HG03060 (cell line): ENCODE measurements around the gene TMEM175.
"Not testable (repeated sequence)": the region's sequence is repeated elsewhere in the genome, so short reads cannot be mapped to it uniquely, and the experiment has no call there.

Experiments used
- ATAC-seq: cut with Tn5 transposase; IDR thresholded peaks from one replicate; pipeline ENCODE4 v1.9.1; 2021; ENCODE audit warnings: low read depth, moderate number of reproducible peaks; ENCODE audit not compliant: unreplicated experiment

The TMEM175 gene

DNA sequence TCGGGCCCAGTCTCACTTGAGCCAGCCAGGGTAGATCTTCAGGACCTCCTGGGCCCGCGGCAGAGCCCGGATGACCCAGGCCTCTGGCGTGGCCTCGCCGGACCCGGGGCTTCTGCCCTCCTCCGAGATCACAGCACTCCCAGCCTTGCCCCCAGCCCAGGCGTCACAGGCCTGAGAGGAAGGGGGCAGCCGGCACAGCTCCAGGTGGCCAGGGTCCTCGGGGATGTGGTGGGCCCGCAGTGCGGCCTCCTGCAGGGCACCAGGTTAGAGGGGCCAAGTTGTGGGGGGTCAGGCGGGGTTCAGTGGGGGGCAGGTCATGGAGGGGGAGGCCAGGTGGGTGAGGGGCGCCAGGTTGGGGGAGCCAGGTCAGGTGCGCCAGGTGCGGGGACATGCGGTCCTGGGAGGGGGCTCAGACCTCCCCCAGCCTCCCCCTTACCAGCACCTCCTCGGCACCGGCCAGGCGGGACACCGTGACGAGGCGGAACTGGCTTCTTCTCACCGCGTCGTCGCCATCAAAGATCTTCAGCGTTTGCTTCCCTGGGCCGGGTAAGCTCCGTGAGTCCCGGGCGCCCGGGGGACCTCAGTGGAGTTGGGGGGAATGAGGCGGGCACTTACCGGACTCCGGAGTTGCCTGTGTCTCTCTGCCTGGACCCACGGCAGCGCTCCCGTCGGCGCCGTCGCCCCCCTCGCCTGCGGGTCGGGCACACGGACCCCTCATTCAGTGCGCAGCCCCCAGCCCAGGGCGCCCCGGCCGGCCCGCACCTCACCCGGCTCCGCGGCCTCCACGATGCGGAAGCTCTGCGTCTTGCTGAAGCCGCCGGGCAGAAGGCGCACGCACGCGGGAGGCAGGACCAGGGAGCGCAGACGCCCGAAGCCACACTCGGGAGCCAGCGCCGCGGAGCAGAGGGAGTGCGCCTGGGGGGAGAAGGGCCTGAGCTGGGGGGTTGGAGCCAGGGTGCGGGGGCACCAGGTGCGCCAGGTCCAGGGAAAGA lies 35.1 kb downstream of the TMEM175 start:
- no peak for ATAC-seq

DNA sequence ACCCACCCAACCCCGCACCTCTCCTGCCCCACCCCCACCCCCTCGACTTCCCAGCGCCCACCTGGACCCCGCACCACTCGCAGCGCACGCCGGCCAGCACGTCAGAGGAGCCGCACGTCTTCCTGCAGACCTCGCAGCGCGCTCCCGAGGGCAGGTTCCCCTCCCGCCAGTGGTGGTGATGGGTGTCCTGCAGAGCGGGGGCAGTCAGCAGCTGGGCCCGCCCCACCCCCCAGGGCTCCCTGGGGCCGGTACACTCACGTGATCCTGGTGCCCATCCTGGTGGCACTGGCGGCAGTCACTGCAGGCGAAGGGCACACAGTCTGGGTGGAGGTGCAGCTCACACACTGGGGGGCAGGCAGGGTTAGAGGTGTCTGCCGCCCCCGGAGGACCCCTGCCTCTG lies 36.0 kb downstream of the TMEM175 start:
- no peak for ATAC-seq

- no peak for ATAC-seq
Observed at GRCh38 chr4:968621-969394, 36.5 kb downstream of the TMEM175 start.

DNA sequence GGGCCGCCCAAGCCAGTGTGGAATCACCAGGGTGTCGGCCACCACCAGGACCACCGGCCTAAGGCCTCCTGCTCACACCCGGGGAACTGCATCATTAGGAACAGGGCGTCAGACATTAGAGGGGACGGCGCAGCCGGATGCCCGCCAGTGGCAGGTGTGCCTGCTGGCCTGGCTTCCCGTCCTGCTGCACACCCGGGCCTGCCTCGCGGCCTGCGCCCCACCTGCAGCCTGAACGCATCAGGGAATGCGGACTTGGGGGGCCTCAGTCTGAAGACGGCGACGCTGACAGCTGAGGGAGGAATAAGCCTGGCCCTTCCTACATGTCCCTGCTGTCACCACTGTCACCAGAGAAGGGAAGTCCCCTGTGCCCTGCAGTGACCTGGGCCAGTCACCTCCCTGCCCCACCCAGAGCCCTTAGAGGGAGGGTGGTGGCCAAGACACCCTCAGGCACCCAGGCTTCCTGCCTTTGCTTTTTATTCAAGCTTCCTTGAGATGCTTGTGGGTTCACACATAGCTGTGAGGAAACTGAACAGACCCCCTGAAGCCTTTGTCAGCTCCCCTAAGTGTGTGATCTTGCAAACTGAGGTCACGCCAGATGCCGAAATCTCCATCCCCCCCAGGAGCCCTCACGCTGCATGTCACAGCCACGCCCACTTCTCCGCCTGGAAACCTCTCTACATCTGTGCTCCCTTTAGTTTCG lies 37.9 kb downstream of the TMEM175 start:
- ATAC-seq = no peak

DNA sequence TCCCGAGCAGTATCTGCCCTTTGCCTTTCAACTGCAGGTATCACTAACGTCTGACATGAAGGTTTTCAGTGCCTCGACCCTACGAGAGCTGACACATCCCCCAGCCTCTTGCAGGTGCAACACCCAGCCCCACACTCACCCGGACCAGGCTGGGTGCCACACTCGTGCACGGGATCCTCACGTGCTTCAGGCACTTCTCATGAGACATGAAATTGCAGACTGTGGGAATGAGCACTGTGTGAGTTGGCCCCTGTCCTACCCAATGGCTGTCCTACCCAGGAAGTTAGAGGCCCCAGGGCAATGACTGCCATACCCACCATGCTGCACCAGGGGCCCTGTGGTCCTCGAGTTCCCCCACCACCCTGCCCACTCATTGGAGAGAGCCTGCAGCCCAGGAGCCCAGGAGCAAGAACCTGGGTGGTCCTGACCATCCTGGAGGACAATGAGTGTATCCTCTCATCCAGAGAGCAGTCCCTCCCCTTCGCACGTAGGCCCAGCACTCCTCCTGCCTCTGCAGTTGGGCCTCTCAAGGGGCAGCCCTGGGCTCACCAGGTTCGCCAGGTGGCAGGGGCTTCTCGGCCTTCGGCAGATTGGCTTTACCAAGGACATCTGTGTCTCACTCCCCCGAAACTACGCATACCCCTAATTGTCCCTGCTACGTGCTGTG lies 38.7 kb downstream of the TMEM175 start:
- ATAC-seq = no peak

GRCh38 chr4:971666-972500 lies 39.6 kb downstream of the TMEM175 start:
- no peak for ATAC-seq

- no peak for ATAC-seq
Observed at GRCh38 chr4:972651-973424, 40.6 kb downstream of the TMEM175 start.

GRCh38 chr4:973431-974397 lies 41.5 kb downstream of the TMEM175 start, which contains the start of gene DGKQ:
Gene DGKQ (minus strand): TSS chr4:973569. CDS start chr4:973482, 87 bp downstream.
- ATAC-seq = no peak

- no peak for ATAC-seq
Observed at GRCh38 chr4:974668-975067, 42.4 kb downstream of the TMEM175 start.

DNA sequence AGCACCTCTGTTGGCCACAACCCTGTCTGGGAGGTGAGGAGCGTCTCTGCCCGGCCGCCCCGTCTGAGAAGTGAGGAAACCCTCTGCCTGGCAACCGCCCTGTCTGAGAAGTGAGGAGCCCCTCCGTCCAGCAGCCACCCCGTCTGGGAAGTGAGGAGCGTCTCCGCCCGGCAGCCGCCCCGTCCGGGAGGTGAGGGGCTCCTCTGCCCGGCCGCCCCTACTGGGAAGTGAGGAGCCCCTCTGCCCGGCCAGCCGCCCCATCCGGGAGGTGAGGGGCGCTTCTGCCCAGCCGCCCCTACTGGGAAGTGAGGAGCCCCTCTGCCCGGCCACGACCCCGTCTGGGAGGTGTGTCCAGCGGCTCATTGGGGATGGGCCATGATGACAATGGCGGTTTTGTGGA lies 43.8 kb downstream of the TMEM175 start:
- ATAC-seq = not testable (repeated sequence)

- ATAC-seq = no peak
Observed at GRCh38 chr4:978957-979701, 46.9 kb downstream of the TMEM175 start.

DNA sequence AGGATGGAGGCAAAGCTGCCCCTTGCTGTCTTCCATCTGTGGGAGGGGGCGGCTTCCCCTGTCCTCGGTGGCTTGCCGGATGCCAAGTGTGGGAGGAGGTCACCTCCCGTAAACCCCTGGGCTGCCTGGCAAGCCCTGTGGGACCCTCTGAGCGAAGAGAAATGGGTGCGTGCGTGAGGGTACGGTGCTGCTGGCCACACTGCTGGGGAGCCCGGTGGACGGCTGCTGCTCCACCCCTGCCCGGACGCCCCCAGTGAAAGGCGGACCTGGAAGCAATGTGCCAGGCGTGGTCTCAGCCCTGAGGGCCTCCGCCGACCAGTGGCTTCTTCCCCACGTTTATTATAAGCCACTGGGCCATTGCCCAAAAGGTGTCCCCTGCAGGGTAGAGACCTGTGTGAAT lies 50.0 kb downstream of the TMEM175 start:
- no peak for ATAC-seq

DNA sequence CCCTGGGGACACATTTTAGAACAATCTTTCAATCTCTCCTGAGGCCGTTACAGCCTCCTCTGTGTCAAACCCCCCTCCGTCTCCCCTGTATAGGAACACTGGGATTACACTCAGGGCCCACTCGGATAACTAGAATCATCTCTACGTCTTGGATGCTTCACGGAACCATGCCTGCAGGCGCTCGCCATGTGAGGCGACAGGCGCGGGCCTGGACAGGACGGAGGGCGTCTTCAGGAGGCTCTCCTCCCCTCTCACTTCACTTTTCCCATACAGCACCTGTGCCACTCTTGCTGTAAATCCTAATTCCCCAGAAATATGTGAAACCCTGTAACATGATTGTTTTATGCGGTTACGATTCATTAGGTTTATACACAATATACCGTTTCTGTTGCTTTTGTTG lies 50.6 kb downstream of the TMEM175 start:
- no peak for ATAC-seq

GRCh38 chr4:984336-985054 lies 52.2 kb downstream of the TMEM175 start:
- no peak for ATAC-seq

DNA sequence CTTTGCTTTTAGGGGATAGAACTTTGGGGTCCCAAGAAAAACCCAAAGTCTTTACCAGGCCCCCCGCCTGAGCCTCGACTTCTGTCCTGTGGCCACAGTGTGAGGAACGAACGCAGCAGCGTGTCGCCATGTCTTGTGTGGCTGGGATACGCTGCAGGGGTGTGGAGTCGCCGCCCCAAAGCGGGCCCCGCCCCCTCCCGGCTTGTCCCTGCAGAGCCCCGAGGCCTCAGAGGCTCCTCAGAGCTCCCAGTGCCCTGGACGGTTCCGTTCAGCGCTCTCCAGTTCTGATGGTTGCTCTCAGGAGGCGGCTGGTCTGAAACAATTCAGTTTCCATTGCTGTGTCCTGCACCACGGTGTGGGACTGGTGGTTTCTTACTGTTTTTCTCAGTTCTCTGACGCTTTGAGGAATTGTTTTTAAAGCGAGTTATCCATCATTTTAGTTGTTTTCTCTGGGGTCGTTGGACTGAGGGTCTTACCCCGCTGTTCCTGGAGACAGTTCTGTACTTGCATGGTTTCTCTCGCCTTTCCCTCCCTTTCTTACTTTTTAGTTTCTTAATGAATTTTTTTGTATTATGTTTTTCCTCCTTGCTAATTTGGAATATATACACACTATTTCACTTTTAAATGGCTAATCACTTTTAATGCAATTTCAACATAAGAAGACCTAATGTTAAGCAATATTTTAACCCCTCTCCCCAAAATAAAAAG lies 53.0 kb downstream of the TMEM175 start:
- ATAC-seq = no peak
